K562 (cell line): ENCODE results near the gene CACNA2D3. TPM values are rescaled to one million over a fixed set of nuclear protein-coding genes. Genes with fewer than 3 reads are reported as not detected.

ENCODE experiments used
- MAFK ChIP-seq: IDR thresholded peaks from 2 replicates; pipeline ENCODE4 v1.6.1; 2011; ENCODE audit warnings: low read length, improper control_type of control experiment
- NR2C2 ChIP-seq, 2 experiments: fragments of 200-800 bp in 1 of 2; sonication (Bioruptor generic) in 1 of 2; sonication (generic) in 1 of 2; formaldehyde crosslinking in 1 of 2; IDR thresholded peaks; 2 replicates each; pipeline versions ENCODE4 v1.6.1 to v1.8.0; 2016 to 2022; ENCODE audit warnings: mild to moderate bottlenecking in 1 of 2, missing compliant biosample characterization in 1 of 2, missing genetic modification characterization in 1 of 2, missing genetic modification reagents in 1 of 2
- ZFP36 ChIP-seq: fragments of 150-350 bp; IDR thresholded peaks from 2 replicates; pipeline ENCODE4 v1.6.1; 2018; ENCODE audit warnings: low read length, low read depth; ENCODE audit not compliant: partially characterized antibody
- ZFPM2 ChIP-seq: fragments of 250-450 bp; sonication (Bioruptor Pico); IDR thresholded peaks from 2 replicates; pipeline ENCODE4 v1.5.1; 2022; ENCODE audit warnings: mild to moderate bottlenecking
- ZNF583 ChIP-seq: fragments of 250-450 bp; sonication (Bioruptor Pico); IDR thresholded peaks from 2 replicates; pipeline ENCODE4 v1.4.0; 2020
- polyA plus RNA-seq, 8 experiments: library from polyadenylated mRNA; depleted of rRNA in 4 of 8; stranded (reverse) in 5 of 8; unstranded in 3 of 8; fragments of >200 nt; fragmentation: Nextera tagmentation in 2 of 8; fragmentation: Illumina TruSeq in 1 of 8; extraction: Ambion mirVana in 2 of 8; extraction: Trizol in 1 of 8; gene quantifications; 2 replicates each; pipeline versions ENCODE4 v1.2.1 to v1.2.3, GENCODE V29; 2011 to 2014; ENCODE audit warnings: inconsistent platforms in 1 of 8, missing spikeins in 1 of 8
- total RNA-seq, 7 experiments: library from RNA; depleted of rRNA in 6 of 7; stranded (reverse); fragments of >200 nt in 6 of 7; fragmentation: Illumina TruSeq in 2 of 7; extraction: Trizol in 2 of 7; gene quantifications; 2 replicates each; pipeline versions ENCODE4 v1.2.1 to v1.2.3, GENCODE V29; 2011 to 2021; ENCODE audit warnings: low replicate concordance in 1 of 7
- TF ChIP-seq, protein P1 (sequence below): sonication (generic); formaldehyde crosslinking; IDR thresholded peaks from 2 replicates; pipeline ENCODE4 v1.8.0; 2023; ENCODE audit warnings: missing genetic modification reagents, mild to moderate bottlenecking, borderline replicate concordance

CACNA2D3 gene
- total and polyA plus RNA-seq, 9 of the 15 experiments (the other 6 are each of a cell fraction or from before 2014, with no cell fraction given), result 0.01 TPM; not detected in 8

DNA sequence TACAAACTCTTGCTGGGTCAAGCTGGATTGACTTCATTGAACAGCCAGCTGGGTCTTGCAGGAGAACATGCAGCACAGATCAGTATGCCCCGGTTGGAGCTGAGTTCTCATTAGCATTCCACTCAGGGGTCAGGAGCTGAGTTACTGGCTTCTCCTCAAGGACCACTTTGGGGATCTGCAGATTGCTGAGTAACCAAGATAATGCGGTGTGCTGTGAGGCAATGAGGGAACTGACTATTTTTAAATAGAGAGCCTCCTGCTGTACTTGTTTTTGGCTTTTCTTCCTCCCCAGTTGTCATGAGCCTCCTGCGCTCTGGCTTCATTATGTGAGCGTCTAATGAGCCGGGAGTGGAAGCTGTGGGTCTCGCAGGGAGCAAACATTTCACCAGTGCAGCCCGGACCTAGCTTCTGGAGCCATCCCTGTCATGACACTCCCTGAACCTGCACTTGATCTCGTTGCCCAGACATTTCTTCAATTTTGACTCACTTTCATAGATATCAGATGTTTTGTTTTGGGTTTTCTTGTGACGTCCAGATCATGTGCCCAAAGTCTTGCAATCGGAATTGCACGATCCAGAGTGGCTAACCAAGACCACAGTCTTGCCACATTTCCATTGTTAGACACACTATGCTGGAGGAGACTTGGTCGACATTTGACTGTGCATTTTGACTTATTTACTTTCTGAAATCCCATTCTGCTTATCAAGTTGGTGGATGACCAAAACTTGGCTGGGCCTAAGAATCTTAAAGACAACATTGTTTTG is 478.3 kb downstream of the CACNA2D3 start (continued):
- TF ChIP-seq, protein P1, sequence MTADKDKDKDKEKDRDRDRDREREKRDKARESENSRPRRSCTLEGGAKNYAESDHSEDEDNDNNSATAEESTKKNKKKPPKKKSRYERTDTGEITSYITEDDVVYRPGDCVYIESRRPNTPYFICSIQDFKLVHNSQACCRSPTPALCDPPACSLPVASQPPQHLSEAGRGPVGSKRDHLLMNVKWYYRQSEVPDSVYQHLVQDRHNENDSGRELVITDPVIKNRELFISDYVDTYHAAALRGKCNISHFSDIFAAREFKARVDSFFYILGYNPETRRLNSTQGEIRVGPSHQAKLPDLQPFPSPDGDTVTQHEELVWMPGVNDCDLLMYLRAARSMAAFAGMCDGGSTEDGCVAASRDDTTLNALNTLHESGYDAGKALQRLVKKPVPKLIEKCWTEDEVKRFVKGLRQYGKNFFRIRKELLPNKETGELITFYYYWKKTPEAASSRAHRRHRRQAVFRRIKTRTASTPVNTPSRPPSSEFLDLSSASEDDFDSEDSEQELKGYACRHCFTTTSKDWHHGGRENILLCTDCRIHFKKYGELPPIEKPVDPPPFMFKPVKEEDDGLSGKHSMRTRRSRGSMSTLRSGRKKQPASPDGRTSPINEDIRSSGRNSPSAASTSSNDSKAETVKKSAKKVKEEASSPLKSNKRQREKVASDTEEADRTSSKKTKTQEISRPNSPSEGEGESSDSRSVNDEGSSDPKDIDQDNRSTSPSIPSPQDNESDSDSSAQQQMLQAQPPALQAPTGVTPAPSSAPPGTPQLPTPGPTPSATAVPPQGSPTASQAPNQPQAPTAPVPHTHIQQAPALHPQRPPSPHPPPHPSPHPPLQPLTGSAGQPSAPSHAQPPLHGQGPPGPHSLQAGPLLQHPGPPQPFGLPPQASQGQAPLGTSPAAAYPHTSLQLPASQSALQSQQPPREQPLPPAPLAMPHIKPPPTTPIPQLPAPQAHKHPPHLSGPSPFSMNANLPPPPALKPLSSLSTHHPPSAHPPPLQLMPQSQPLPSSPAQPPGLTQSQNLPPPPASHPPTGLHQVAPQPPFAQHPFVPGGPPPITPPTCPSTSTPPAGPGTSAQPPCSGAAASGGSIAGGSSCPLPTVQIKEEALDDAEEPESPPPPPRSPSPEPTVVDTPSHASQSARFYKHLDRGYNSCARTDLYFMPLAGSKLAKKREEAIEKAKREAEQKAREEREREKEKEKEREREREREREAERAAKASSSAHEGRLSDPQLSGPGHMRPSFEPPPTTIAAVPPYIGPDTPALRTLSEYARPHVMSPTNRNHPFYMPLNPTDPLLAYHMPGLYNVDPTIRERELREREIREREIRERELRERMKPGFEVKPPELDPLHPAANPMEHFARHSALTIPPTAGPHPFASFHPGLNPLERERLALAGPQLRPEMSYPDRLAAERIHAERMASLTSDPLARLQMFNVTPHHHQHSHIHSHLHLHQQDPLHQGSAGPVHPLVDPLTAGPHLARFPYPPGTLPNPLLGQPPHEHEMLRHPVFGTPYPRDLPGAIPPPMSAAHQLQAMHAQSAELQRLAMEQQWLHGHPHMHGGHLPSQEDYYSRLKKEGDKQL (CRISPR knock-in tag), result no peak
- TF ChIP-seq NR2C2 (CRISPR knock-in tag; IDR thresholded peaks at IDR 0.05), result no peak
- TF ChIP-seq NR2C2 (tag; IDR thresholded peaks at IDR 0.05), result no peak
- TF ChIP-seq MAFK, result no peak
- no peak for TF ChIP-seq ZNF583 (CRISPR knock-in tag)
- no peak for TF ChIP-seq ZFPM2 (CRISPR knock-in tag)
- TF ChIP-seq ZFP36, result no peak
